Measurements from ENCODE around the gene SNED1.

DNA sequence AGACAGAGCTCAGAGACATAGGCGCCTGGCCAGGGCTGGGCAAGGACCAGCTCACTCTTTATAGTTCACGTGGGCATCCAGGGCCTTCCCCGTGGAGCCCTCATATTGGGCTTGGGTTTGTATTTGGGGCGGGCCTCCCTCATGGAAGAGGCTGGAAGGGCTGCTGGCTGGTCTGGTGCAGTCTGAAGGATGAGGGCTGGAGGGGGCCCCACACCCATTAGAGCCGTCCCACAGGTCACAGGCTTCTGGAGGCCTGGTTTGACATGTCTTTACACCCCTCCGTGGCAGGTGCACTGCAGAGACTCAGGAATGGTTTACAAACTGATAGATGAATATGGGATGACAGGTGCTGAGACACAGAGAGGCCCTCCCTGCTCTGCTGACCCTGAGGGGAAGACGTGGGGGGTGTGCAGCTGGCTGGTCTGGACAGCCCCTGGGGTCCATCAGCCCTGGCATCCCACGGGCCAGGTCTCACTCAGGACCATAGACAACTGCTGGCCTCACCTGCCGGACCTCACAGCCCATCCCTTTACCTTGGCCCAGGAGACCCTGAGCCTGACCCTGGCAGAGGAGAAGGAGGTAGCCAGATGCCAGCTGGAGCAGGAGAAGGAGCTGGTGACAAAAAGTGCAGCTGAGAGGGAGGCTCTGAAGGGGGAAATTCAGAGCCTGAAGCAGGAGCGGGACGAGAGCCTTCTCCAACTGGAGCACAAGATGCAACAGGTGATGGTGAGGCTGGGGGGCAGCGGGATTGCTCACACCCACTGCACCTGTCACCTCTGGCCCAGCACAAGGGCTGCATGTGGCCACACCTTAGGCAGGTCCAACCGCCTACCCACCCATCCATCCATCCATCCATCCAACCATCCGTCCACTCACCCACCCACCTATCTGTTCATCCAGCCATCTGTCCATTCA lies 48.4 kb upstream of the SNED1 start:
- TF ChIP-seq, protein P1, sequence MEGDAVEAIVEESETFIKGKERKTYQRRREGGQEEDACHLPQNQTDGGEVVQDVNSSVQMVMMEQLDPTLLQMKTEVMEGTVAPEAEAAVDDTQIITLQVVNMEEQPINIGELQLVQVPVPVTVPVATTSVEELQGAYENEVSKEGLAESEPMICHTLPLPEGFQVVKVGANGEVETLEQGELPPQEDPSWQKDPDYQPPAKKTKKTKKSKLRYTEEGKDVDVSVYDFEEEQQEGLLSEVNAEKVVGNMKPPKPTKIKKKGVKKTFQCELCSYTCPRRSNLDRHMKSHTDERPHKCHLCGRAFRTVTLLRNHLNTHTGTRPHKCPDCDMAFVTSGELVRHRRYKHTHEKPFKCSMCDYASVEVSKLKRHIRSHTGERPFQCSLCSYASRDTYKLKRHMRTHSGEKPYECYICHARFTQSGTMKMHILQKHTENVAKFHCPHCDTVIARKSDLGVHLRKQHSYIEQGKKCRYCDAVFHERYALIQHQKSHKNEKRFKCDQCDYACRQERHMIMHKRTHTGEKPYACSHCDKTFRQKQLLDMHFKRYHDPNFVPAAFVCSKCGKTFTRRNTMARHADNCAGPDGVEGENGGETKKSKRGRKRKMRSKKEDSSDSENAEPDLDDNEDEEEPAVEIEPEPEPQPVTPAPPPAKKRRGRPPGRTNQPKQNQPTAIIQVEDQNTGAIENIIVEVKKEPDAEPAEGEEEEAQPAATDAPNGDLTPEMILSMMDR (IDR thresholded peaks at IDR 0.05), result no peak
- TF ChIP-seq POLR2A (IDR thresholded peaks at IDR 0.05) (no peak), EP300 (IDR thresholded peaks at IDR 0.05) (no peak)

Measured in suprapubic skin (tissue), 3 donors.